ENCODE data around the gene GLS2.
"Not testable (repeated sequence)": the region's sequence is repeated elsewhere in the genome, so short reads cannot be mapped to it uniquely, and the experiment has no call there.

Gene GLS2

DNA sequence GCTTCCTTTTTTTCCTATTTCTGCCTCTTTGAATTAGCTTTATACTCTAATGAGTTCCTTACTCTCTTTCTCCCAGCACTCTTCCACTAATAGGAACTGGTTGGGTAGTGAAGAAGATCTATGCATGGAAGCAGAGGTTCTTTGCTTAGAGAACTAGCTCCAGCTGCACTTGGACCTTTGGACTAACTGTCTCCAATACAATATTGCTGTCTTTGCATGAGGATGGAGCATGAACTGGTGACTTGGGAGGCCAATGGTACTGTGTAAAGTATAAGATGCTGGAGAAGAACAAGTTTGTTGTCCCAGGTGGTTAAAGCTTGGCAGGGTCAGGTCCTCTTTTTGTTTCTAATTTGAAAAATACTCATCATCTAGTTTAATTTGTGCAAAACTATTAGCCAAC lies 2.4 kb upstream of the GLS2 start:
- no peak for DNase-seq

DNA sequence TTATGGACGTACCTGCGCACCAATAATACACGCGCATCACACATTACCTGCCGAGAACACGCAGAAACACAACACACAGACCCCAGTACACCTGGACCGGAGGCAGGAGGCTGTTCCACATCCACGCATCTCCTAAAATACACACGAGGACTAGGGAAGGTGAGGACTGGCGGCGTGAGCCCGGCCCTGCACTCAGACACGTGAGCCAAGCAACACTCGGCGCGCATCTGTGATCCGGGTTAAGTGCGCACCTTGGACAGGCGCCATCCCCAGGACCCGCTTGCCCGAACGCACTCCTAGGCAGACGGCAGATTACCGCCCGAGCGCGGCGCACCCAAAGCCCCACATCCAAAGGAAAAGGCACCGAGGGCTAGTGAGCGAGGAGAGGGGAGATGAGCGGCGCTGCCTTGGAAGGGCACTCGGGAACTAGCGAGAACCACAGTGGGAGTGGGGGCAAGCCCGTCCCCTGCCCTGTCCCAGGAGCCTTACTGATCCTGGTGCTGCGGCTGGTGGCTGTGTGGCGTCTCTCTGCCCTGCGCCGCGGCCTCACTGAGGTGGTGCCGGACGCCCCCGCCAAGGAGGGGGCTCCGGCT lies 417 bp downstream of the GLS2 start:
- peak; percentile 38 for DNase-seq

DNA sequence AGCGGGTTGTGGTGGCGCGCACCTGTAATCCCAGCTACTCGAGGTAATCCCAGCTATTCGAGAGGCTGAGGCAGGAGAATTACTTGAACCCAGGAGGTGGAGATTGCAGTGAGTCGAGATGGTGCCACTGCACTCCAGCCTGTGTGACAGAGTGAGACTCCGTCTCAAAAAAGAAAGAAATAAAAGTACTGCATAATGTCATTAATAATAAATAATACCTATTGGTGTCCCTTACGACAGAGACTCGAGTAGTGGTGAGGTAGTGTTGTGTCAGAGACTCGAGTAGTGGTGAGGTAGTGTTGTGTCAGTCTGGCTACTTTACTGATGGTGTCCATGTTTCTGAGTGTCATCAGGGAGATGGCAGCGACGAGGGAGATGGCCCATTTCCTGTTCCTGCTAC lies 1.3 kb downstream of the GLS2 start:
- DNase-seq, result no peak

DNA sequence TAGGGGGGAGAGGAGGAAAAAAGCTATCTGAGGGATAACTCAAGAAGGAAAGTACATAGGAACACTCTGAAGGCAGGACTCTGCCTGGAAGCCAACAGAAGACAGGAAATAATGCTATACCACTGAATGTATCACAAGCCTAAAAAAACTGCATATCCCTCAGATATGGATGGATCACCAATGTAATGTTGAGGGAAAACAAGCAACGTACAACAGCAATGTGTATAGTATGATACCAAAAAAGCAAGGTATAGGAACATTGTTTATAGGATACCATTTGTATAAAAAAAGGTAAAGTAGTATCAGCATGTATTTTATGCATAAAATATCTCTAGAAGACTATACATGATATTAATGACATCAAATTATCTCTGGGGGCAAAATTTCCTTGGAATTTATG lies 3.4 kb downstream of the GLS2 start:
- no peak for DNase-seq

DNA sequence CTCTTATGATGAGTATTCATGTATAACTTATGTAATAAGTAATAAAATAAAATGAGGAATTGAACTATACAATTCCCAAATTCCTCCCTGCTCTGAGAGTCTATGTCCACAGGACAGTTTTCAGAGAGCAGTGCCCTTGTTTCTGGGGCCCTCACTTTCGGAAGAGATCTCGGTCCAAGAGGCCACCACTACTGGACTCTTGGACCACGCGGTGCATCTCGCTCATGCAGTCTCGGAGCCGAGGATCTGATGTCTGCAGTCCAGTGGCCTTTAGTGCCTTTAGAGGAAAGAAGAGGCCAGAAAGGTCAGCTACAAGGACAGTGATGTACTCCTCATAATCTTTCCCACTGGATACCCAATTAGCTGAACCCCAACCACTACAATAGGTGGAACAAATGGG lies 8.3 kb downstream of the GLS2 start:
- no peak for DNase-seq

DNA sequence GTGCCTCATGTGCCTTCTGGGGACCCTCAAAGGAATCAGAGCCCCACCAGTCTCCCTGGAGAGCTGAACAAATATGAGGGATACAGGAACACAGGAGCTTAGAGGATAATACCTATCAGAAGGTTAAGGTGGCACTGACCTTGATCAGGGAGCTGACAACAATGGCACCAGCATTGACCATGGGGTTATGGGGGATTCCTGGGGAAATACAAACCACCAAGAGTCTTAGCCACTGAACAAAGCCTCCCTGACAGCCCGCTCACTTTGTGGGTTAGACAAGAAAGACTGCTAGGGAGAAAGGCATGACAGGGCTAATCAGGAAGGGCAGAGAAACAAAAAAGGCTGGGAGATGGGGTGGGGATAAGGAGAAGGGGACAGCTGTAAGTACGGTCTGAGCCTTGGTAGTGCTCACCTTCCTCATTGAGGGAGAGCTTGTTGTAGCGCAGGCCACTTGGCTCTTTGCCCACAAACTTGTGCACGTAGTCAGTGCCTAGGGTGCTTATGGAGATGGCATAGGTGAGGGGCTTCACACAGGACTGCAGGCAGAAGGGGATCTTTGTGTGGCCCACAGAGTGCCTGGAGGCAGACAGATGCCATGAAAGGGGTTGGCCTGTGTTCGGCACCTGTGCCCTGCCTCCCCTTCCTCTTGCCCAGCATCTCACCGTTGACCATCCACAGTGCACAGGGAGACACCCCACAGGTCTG lies 10.3 kb downstream of the GLS2 start:
- DNase-seq, result no peak

DNA sequence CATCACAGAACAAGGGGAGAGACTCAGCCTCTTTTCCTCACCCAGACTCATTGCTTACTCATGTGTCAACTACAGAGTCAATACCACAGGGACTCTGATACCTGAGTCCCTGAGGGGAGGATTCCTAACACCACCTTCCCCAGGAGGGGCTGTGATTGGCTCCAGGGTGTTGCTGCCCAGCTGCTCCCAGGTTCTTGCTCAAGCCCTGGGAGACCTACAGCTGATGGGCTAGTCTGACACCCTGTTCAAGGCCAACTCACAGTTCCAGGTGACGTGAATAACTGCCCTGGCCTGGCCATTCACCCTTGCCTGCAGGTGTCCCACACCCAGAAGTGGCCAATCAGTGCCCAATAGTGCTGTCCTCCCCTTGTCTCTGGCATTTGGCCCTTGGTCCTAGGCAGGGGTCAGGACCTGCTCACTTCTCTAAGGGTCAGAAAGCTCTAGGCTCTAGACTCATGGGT lies 11.0 kb downstream of the GLS2 start:
- no peak for DNase-seq

DNA sequence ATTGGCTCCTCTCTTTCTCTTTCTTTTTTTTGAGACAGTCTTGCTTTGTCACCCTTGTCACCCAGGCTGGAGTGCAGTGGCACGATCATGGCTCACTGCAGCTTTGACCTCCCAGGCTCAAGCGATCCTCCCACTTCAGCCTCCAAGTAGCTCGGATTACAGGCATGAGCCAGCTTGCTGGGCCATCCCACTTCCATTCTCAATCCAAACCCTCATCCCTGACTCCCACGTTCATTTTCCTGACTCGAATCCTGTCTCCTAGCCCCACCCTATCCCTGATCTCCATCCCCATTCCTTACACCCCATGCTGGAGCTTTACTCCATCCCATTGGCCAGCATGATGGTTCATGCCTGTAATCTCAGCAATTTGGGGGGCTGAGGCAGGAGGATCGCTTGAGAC lies 11.8 kb downstream of the GLS2 start:
- DNase-seq, result no peak

DNA sequence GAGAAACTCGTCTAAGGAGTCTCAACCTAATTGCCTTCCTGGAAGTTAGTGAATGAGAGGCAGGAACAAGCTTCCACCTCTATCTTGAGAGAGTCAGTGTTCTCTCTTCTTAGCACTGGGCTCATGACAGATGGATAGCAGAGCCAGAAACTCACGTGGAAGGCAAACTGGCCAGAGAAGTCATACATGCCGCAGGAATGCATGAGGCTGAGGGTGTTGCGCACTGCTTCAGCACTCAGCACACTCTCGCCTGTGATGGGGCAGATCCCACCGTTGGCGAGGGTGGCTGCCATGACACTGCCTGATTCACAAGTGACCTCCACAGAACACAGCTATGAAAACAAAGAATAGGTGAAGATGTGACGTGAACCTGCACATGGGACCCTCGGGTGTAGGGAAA lies 13.6 kb downstream of the GLS2 start:
- no peak for DNase-seq

DNA sequence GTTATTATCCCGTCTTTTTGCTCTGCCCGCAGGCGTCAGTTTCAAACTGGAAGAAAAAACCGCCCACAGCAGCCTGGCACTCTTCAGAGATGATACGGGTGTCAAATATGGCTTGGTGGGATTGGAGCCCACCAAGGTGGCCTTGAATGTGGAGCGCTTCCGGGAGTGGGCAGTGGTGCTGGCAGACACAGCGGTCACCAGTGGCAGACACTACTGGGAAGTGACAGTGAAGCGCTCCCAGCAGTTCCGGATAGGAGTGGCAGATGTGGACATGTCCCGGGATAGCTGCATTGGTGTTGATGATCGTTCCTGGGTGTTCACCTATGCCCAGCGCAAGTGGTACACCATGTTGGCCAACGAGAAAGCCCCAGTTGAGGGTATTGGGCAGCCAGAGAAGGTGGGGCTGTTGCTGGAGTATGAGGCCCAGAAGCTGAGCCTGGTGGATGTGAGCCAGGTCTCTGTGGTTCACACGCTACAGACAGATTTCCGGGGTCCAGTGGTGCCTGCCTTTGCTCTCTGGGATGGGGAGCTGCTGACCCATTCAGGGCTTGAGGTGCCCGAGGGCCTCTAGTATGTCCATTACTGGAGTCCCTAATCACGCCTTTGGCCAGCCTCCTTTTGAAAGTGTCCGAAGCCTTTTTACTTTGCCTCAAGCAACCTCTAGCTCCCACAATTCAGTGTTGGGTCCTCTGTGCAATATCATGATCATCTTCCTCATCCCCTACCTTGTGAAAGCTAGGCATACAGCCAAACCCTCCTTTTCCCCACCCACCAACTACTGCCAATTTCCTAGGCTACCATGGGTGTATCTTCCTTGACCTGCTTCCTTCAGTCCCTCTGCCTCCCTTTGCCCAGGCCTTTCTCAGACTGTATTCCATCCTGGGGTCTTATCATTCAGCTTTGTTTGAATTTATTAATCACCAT lies 18.7 kb downstream of the GLS2 start:
- no peak for DNase-seq

DNA sequence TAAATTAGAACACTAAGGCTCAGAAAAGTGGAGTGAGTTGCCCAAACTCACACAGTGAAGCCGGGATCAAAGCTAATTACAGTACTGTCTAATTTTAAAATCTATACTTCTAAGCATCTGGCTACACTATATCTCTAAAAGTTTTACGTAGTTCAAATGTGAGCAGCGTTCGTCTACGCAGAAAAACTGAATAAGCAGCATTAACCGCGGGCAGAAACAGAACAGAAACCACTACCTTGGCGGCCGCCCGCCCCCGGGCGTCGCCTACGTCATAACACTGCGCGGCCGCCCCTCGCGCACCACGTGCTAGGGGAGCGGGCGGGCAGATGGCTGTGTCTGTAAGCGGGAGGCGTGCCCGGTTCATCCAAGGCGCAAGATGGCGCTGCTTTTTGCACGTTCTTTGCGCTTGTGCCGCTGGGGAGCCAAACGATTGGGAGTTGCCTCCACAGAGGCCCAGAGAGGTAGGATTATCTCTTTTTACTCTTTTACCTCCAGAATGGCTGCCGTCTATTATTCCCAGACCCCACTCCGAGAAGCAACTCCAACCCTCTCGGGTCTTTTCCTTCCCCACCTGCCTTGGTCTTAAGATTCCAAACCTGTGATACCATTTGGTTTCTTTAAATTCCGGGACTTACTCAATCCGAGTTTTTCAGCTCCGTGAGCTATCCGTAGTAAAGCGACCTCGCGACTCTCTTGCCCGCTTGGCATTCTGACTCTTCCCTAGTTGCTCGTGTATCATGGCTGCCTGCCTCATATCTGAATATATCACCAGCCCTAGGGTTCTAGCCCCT lies 19.6 kb downstream of the GLS2 start, which contains the start of gene SPRYD4:
Gene SPRYD4, plus strand, starts transcription at position 363 of the 791 bp plus-strand sequence. Its CDS starts 14 bp downstream, at position 377.
- DNase-seq, result peak; percentile 94

DNA sequence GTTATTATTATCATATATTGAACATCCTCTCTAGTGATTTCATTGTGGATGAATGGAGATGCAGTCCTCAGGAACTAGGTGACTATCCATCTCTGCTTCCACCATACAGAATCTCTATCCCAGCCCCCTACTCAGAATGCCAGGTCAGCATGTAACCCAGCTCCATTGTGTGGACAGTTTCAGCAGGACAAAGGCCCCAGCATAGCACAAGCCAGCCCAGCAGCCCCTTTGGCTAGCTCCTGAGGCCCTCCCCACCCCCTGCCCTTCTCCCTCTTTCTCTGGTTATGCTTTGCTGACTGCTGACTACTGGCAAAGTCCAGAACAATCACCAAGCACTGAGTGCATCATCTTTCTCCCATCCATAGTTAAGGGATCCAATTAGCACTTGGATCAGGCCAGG lies 25.4 kb downstream of the GLS2 start:
- DNase-seq, result no peak

DNA sequence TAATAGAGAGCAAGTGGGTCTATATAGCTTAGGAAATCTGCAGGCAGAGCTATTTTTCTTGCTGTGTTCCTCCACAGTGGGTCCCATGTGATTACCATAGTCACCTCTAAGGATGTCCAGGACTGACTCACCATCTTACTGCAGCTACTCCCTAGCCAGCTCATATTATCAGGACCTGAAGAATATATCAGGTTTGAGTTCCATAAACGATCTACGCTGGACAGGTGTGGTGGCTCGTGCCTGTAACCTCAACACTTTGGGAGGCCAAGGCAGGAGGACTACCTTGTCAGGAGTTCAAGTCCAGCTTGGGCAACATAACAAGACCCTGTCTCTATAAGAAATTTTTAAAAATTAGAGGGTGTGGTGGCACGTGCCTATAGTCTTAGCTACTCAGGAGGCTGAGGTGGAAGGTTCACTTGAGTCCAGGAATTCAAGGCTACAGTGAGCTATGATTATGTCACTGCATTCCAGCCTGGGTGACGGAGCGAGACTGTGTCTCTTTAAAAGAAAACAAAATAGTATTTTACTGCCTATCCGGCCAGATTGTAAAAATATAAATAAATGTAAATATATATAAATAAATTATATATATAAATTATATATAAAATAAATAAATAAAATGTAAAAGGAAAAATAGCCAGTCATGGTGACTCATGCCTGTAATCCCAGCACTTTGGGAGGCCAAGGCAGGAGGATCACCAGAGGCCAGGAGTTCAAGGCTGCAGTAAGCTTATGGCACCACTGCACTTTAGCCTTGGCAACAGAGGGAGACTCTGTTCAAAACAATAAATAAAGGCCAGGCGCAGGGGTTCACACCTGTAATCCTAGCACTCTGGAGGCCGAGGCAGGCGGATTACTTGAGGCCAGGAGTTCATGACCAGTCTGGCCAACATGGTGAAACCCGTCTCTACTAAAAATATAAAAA lies 26.5 kb downstream of the GLS2 start:
- no peak for DNase-seq

DNA sequence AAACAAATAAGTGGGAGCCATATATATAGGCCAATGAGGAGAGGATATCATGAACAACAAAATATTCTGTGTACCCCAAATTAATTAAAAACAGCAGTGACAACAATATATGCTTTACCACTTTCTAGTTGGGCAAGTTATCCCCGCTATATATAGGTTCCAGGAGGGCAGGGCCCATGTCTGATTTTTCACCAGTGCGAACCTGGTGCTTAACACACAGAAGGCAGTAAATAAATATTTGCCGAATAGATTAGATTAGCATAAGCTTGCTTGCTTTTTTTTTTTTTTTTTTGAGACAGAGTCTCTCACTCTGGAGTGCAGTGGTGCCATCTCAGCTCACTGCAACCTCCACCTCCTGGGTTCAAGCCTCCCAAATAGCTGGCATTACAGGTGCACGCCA lies 30.1 kb downstream of the GLS2 start:
- DNase-seq, result no peak

DNA sequence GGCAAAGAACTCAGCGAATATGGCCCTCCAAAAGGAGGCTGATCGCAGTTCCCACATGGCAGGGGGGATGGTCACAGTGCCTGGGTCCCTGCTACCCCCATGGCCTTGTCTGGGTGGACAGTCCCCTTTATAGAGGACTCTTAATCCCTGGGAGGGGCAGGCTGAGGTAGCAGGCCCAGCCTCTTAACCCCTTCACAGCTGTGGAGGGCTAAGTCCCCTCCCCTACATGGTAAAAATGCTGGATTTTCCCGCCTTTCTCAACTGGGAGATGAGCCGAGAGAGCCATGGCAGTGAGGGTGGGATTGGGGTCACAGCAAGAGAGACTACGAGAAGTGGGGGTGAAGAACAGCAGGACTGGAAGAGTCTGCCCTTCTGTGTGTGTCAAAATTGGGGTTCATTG lies 33.4 kb downstream of the GLS2 start, which contains the start of gene MIP:
Gene MIP, minus strand, starts transcription at position 101 of the 400 bp plus-strand sequence. Its CDS starts 44 bp downstream, at position 57.
- DNase-seq, result no peak

DNA sequence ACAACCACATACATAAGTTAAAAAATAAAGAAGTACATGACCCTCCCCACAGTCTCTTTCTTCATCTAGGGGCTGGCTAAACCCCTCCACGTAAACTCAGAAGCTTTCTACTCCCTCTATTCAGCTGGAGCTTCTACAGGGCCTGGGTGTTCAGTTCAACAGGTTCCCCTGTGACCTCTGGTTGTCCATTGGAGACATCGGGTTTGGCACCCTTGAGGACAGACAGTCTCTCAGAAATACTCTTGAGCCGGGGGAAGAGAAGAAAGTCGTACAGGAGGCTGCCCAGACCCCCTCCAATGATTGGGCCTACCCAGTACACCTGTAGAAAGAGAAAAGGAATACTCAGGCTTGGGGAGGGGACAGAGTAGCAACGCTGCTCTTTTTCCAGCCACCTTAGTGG lies 36.8 kb downstream of the GLS2 start:
- no peak for DNase-seq

DNA sequence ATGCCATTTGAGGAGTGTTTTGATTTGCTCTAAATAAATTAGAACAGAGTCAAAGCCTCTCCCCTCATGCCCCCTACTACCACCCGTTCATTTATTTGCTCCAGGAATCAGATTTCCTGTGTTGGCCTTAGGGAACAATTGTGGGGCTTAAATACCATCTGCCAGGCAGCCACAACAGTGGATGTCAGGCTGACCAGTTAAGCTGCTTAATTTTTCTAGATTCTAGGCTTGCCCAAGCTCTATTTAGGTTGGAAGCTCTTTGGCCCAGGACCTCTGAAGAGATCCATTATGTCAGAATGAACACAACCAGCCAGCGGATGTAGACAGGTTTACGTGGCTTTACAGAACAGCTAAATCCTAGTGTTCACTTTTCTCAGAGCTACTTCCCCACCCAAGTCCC lies 37.7 kb downstream of the GLS2 start:
- DNase-seq, result no peak

DNA sequence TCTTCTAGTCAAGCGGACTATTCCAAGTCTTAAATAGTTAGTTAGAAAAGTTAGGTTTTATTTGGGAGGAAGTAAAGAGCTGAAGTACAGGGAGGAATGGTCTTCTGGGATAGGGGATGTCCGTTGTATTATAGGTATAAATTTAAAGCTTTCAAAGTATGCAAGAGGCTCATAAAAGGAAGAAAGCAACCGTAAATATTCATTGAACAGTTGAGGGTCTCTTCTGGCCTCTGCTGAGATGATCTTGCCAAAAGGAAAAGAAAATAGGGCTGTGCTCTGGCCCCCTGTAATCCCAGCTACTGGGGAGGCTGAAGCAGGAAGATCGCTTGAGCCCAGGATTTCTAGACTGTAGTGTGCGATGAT lies 38.4 kb downstream of the GLS2 start:
- no peak for DNase-seq

DNA sequence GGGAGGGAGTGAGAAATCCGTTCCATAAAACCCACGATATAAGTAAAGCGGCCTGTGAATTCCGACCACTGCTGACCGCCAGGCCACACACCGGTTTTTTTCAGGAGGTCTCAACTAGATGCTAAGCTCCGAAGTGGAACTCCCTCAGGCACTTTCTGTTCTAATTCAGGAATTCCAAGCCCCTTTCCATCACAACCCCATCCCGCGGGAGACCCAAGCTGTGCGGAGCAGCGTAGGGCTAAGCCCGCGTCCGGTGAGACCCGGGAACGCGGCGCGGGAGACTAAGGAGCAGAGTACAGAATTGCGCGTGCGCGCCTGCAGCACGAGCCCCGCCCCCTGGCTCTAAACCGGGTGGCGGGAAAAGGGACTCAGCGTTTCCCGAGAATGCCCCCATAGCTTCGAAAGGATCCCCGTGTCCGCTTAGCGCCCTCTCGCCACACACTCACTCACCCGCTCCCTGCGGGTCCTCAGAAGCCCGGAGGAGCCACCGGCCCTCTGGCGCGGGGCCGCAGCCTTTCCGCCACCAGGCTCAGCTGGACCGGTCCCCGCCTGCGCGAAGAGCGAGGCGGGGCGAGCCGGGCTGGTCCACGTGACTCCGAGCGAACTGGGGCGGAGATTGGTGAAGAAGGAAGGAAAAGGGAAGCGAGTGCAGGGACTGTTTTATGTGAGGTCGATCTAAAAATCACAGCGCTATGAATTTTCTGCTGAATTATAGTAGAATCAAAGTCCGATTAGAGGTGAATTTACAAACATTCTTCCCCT lies 38.9 kb downstream of the GLS2 start, which contains the start of gene TIMELESS:
Gene TIMELESS, minus strand, starts transcription at position 567 of the 762 bp plus-strand sequence. CDS start 15,256 bp downstream, outside the sequence.
- DNase-seq, result peak; percentile 86

DNA sequence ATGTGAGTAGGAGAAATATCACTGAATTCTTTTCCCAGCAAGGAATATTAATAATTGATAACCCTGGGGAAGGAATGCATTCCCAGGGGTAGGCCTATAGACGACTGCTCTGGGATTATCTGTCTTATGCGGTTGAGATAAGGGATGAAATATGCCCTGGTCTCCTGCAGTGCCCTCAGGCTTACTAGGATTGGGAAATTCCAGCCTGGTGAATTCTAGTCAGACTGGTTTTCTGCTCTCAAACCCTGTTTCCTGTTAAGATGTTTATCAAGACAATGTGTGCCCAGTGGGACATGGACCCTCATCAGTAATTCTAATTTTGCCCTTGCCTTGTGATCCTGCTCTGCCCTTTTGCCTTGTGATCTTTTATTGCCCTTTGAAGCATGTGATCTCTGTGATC lies 44.8 kb downstream of the GLS2 start:
- not testable (repeated sequence) for DNase-seq
